Memory B cell (primary cell): ENCODE results near the gene PRPF19.
"Not testable (repeated sequence)": the region's sequence is repeated elsewhere in the genome, so short reads cannot be mapped to it uniquely, and the experiment has no call there.

ENCODE experiments used
- ATAC-seq: fragments of 150-1000 bp; cut with Tn5 transposase; 2 replicates; pipeline ENCODE4 v1.10.0; 2021; ENCODE audit warnings: low read depth, mild to moderate bottlenecking, moderate library complexity
- DNase-seq, 2 donors: peaks; one replicate each; pipeline ENCODE4 v3.0.0; 2022; ENCODE audit warnings: low spot score in 2 of 2
- H3K27ac Mint-ChIP-seq: one replicate; pipeline ENCODE4 v1.8.0; 2022; ENCODE audit warnings: mild to moderate bottlenecking, moderate library complexity, mixed read lengths
- H3K27me3 Mint-ChIP-seq: one replicate; pipeline ENCODE4 v1.8.0; 2022; ENCODE audit warnings: mixed read lengths
- H3K36me3 Mint-ChIP-seq: one replicate; pipeline ENCODE4 v1.8.0; 2022; ENCODE audit warnings: mild to moderate bottlenecking, mixed read lengths
- H3K4me1 Mint-ChIP-seq: one replicate; pipeline ENCODE4 v1.8.0; 2022; ENCODE audit warnings: mixed read lengths
- H3K4me3 Mint-ChIP-seq: one replicate; pipeline ENCODE4 v1.8.0; 2022; ENCODE audit warnings: mild to moderate bottlenecking, moderate library complexity, mixed read lengths
- H3K9me3 Mint-ChIP-seq: one replicate; pipeline ENCODE4 v1.8.0; 2022; ENCODE audit warnings: mixed read lengths

Gene PRPF19

GRCh38 chr11:60912851-60913528 is 6.6 kb upstream of the PRPF19 start:
- H3K9me3 Mint-ChIP-seq = peaks cover 2% of the 10 kb centered on the region
- H3K36me3 Mint-ChIP-seq = peaks cover 2% of the 10 kb centered on the region
- ATAC-seq = no peak
- no peak for DNase-seq
- H3K4me3 Mint-ChIP-seq = no peak overlapping the region
- no peaks in the 10 kb centered on the region for H3K27me3 Mint-ChIP-seq
- H3K4me1 Mint-ChIP-seq = peaks cover 52% of the 10 kb centered on the region
- no peak overlapping the region for H3K27ac Mint-ChIP-seq

- no peak overlapping the region for H3K4me3 Mint-ChIP-seq
- H3K27ac Mint-ChIP-seq = no peak overlapping the region
- no peak for DNase-seq
- H3K9me3 Mint-ChIP-seq = peaks cover 2% of the 10 kb centered on the region
- no peak for ATAC-seq
- H3K4me1 Mint-ChIP-seq = peaks cover 57% of the 10 kb centered on the region
- no peaks in the 10 kb centered on the region for H3K27me3 Mint-ChIP-seq
- H3K36me3 Mint-ChIP-seq = peaks cover 2% of the 10 kb centered on the region
Measured at GRCh38 chr11:60912223-60912850, 6.0 kb upstream of the PRPF19 start.

- H3K4me3 Mint-ChIP-seq = no peak overlapping the region
- peaks cover 52% of the 10 kb centered on the region for H3K4me1 Mint-ChIP-seq
Measured at GRCh38 chr11:60910711-60911380, 4.5 kb upstream of the PRPF19 start.

GRCh38 chr11:60910281-60910687 is 3.9 kb upstream of the PRPF19 start:
- Mint-ChIP-seq H3K9me3 (peaks cover 2% of the 10 kb centered on the region), H3K27me3 (no peaks in the 10 kb centered on the region), H3K4me3 (peak overlapping the region; percentile 21), H3K4me1 (peaks cover 51% of the 10 kb centered on the region), H3K36me3 (no peaks in the 10 kb centered on the region), H3K27ac (peak overlapping the region; percentile 96)
- ATAC-seq = peak; percentile 21
- DNase-seq = peak; percentile 39 to 45

More at GRCh38 chr11:60910711-60911380, 4.5 kb upstream of the PRPF19 start:
- ATAC-seq (no peak), DNase-seq (no peak)
- peaks cover 2% of the 10 kb centered on the region for H3K9me3 Mint-ChIP-seq
- H3K27ac Mint-ChIP-seq = peak overlapping the region; percentile 96
- no peaks in the 10 kb centered on the region for H3K27me3 Mint-ChIP-seq
- no peaks in the 10 kb centered on the region for H3K36me3 Mint-ChIP-seq

- H3K27me3 Mint-ChIP-seq, DNase-seq, H3K9me3 Mint-ChIP-seq, ATAC-seq, H3K36me3 Mint-ChIP-seq, H3K4me3 Mint-ChIP-seq: not testable (repeated sequence)
- Mint-ChIP-seq H3K27ac (peak overlapping the region; percentile 96), H3K4me1 (peaks cover 54% of the 10 kb centered on the region)
Measured at GRCh38 chr11:60909680-60910280, 3.4 kb upstream of the PRPF19 start.

GRCh38 chr11:60908803-60909202 is 2.4 kb upstream of the PRPF19 start:
- Mint-ChIP-seq H3K36me3 (no peaks in the 10 kb centered on the region), H3K4me3 (no peak overlapping the region), H3K4me1 (peaks cover 61% of the 10 kb centered on the region), H3K9me3 (peaks cover 2% of the 10 kb centered on the region), H3K27ac (peak overlapping the region; percentile 96), H3K27me3 (no peaks in the 10 kb centered on the region)
- DNase-seq (no peak), ATAC-seq (no peak)

GRCh38 chr11:60905551-60906113 is 753 bp downstream of the PRPF19 start:
- H3K9me3 Mint-ChIP-seq = peaks cover 2% of the 10 kb centered on the region
- peak overlapping the region; percentile 96 for H3K27ac Mint-ChIP-seq
- peaks cover 52% of the 10 kb centered on the region for H3K4me1 Mint-ChIP-seq
- no peak for ATAC-seq
- H3K36me3 Mint-ChIP-seq = peaks cover 9% of the 10 kb centered on the region
- no peak for DNase-seq
- H3K27me3 Mint-ChIP-seq = no peaks in the 10 kb centered on the region
- peak overlapping the region; percentile 96 for H3K4me3 Mint-ChIP-seq

GRCh38 chr11:60905047-60905446 is 1.3 kb downstream of the PRPF19 start:
- no peak for ATAC-seq
- no peak for DNase-seq
- peak overlapping the region; percentile 96 for H3K4me3 Mint-ChIP-seq
- peaks cover 46% of the 10 kb centered on the region for H3K4me1 Mint-ChIP-seq
- H3K9me3 Mint-ChIP-seq = peaks cover 2% of the 10 kb centered on the region
- H3K36me3 Mint-ChIP-seq = peaks cover 10% of the 10 kb centered on the region
- no peaks in the 10 kb centered on the region for H3K27me3 Mint-ChIP-seq
- peak overlapping the region; percentile 96 for H3K27ac Mint-ChIP-seq

- DNase-seq (no peak), ATAC-seq (no peak)
- peaks cover 32% of the 10 kb centered on the region for H3K4me1 Mint-ChIP-seq
- no peaks in the 10 kb centered on the region for H3K27me3 Mint-ChIP-seq
- no peaks in the 10 kb centered on the region for H3K9me3 Mint-ChIP-seq
- no peak overlapping the region for H3K27ac Mint-ChIP-seq
- no peak overlapping the region for H3K4me3 Mint-ChIP-seq
- H3K36me3 Mint-ChIP-seq = peaks cover 18% of the 10 kb centered on the region
Measured at GRCh38 chr11:60902625-60903024, 3.8 kb downstream of the PRPF19 start.

GRCh38 chr11:60900673-60901404 is 5.5 kb downstream of the PRPF19 start:
- H3K27me3 Mint-ChIP-seq = no peaks in the 10 kb centered on the region
- no peak overlapping the region for H3K27ac Mint-ChIP-seq

GRCh38 chr11:60899977-60900376 is 6.4 kb downstream of the PRPF19 start:
- no peak overlapping the region for H3K27ac Mint-ChIP-seq
- H3K4me3 Mint-ChIP-seq = no peak overlapping the region
- peaks cover 33% of the 10 kb centered on the region for H3K36me3 Mint-ChIP-seq
- no peak for ATAC-seq
- peaks cover 17% of the 10 kb centered on the region for H3K4me1 Mint-ChIP-seq
- no peak for DNase-seq
- H3K27me3 Mint-ChIP-seq = no peaks in the 10 kb centered on the region
- no peaks in the 10 kb centered on the region for H3K9me3 Mint-ChIP-seq

More at GRCh38 chr11:60900673-60901404, 5.5 kb downstream of the PRPF19 start:
- H3K4me1 Mint-ChIP-seq = peaks cover 24% of the 10 kb centered on the region
- H3K9me3 Mint-ChIP-seq = no peaks in the 10 kb centered on the region
- no peak for DNase-seq
- H3K4me3 Mint-ChIP-seq = no peak overlapping the region
- no peak for ATAC-seq
- H3K36me3 Mint-ChIP-seq = peaks cover 25% of the 10 kb centered on the region

GRCh38 chr11:60899046-60899936 is 7.1 kb downstream of the PRPF19 start:
- Mint-ChIP-seq H3K27me3 (no peaks in the 10 kb centered on the region), H3K36me3 (peaks cover 36% of the 10 kb centered on the region), H3K4me3 (no peak overlapping the region), H3K4me1 (peaks cover 12% of the 10 kb centered on the region), H3K27ac (no peak overlapping the region), H3K9me3 (no peaks in the 10 kb centered on the region)
- ATAC-seq = peak; percentile 95
- DNase-seq = peak; percentile 39 to 46
